Stimulated activated CD8-positive, alpha-beta memory T cell treated with anti-CD3 and anti-CD28 coated beads, Interleukin-15, amount 100 ng/mL, for 4 hours (primary cell): ENCODE data around the gene TCF7.

Experiments used
- DNase-seq, 2 donors: peaks; one replicate each; pipeline ENCODE4 v3.0.0-alpha.2; 2020; ENCODE audit warnings: low read depth in 2 of 2

The TCF7 gene

GRCh38 chr5:134113902-134114875 is at the start of gene TCF7:
Gene TCF7 (plus strand): TSS chr5:134114681. CDS start chr5:134114907, 226 bp downstream.
- peak; percentile 43 to 60 for DNase-seq

- DNase-seq: no peak
These were observed 44.9 kb upstream of the TCF7 start for GRCh38 chr5:134069553-134069952.

GRCh38 chr5:134070725-134071613 is 43.5 kb upstream of the TCF7 start:
- DNase-seq: no peak

- no peak for DNase-seq
These were observed 42.8 kb upstream of the TCF7 start for GRCh38 chr5:134071614-134072207.

GRCh38 chr5:134072471-134073210 is 41.8 kb upstream of the TCF7 start:
- no peak for DNase-seq

GRCh38 chr5:134073404-134073803 is 41.1 kb upstream of the TCF7 start:
- DNase-seq: no peak

- no peak for DNase-seq
These were observed 39.4 kb upstream of the TCF7 start for GRCh38 chr5:134075102-134075501.

GRCh38 chr5:134077926-134078580 is 36.4 kb upstream of the TCF7 start:
- no peak for DNase-seq

GRCh38 chr5:134079748-134080581 is 34.5 kb upstream of the TCF7 start:
- DNase-seq: peak; percentile 51 to 65

- no peak for DNase-seq
These were observed 32.1 kb upstream of the TCF7 start for GRCh38 chr5:134082264-134082992.

- no peak for DNase-seq
These were observed 31.0 kb upstream of the TCF7 start for GRCh38 chr5:134083517-134083916.

GRCh38 chr5:134084022-134084565 is 30.4 kb upstream of the TCF7 start:
- DNase-seq: no peak

GRCh38 chr5:134084570-134084969 is 29.9 kb upstream of the TCF7 start:
- no peak for DNase-seq

GRCh38 chr5:134085411-134085810 is 29.1 kb upstream of the TCF7 start:
- DNase-seq: no peak

- no peak for DNase-seq
These were observed 28.1 kb upstream of the TCF7 start for GRCh38 chr5:134086225-134086942.

- DNase-seq: peak; percentile 58 to 80
These were observed 27.6 kb upstream of the TCF7 start for GRCh38 chr5:134086943-134087305.

GRCh38 chr5:134088291-134088690 is 26.2 kb upstream of the TCF7 start:
- DNase-seq: no peak

- DNase-seq: no peak
These were observed 25.4 kb upstream of the TCF7 start for GRCh38 chr5:134088994-134089560.
